Natural killer cell (primary cell): ENCODE data around the gene KRTAP5-6. TPM values are rescaled to one million over a fixed set of nuclear protein-coding genes. Genes with fewer than 3 reads are reported as not detected.
A peak's percentile ranks its signal among the peaks of the same experiment; 100 is the strongest.
"Not testable (repeated sequence)": the region's sequence is repeated elsewhere in the genome, so short reads cannot be mapped to it uniquely, and the experiment has no call there.

Source experiments
- ATAC-seq, 3 donors: fragments of 150-1000 bp in 2 of 3; fragments of 200-7000 bp in 1 of 3; cut with Tn5 transposase; 1 replicate in 1 of 3; 2 replicates in 2 of 3; pipeline ENCODE4 v1.10.0; 2021; ENCODE audit warnings: mild to moderate bottlenecking in 2 of 3, moderate library complexity in 2 of 3
- DNase-seq, 2 donors: peaks; one replicate each; pipeline versions ENCODE4 v3.0.0 to v3.0.0-alpha.2; 2013 to 2021; ENCODE audit warnings: mixed read lengths in 1 of 2
- H3K27ac ChIP-seq: one replicate; pipeline ENCODE4 v1.5.1; 2013; ENCODE audit warnings: mild to moderate bottlenecking, low read length
- H3K27me3 ChIP-seq: one replicate; pipeline ENCODE4 v1.6.1; 2013; ENCODE audit warnings: low read length; ENCODE audit not compliant: control insufficient read depth, insufficient read depth
- H3K36me3 ChIP-seq: one replicate; pipeline ENCODE4 v1.6.1; 2013; ENCODE audit warnings: low read length; ENCODE audit not compliant: control insufficient read depth, insufficient read depth
- H3K4me1 ChIP-seq: one replicate; pipeline ENCODE4 v1.6.1; 2013; ENCODE audit warnings: low read length; ENCODE audit not compliant: control insufficient read depth, insufficient read depth
- H3K4me3 ChIP-seq: one replicate; pipeline ENCODE4 v1.5.1; 2013; ENCODE audit warnings: low read length
- H3K9me3 ChIP-seq: one replicate; pipeline ENCODE4 v1.6.1; 2013; ENCODE audit warnings: low read length; ENCODE audit not compliant: control insufficient read depth, insufficient read depth
- H3K27ac Mint-ChIP-seq, 2 donors: one replicate each; pipeline ENCODE4 v1.8.0; 2022; ENCODE audit warnings: mild to moderate bottlenecking in 2 of 2, mixed read lengths in 2 of 2, moderate library complexity in 1 of 2
- H3K27me3 Mint-ChIP-seq, 2 donors: one replicate each; pipeline ENCODE4 v1.8.0; 2022; ENCODE audit warnings: low read depth in 2 of 2, mixed read lengths in 2 of 2
- H3K36me3 Mint-ChIP-seq: one replicate; pipeline ENCODE4 v1.8.0; 2022; ENCODE audit warnings: mixed read lengths
- H3K4me1 Mint-ChIP-seq, 2 donors: one replicate each; pipeline ENCODE4 v1.8.0; 2022; ENCODE audit warnings: mixed read lengths in 2 of 2
- H3K4me3 Mint-ChIP-seq: one replicate; pipeline ENCODE4 v1.8.0; 2022; ENCODE audit warnings: mild to moderate bottlenecking, moderate library complexity, mixed read lengths
- H3K9me3 Mint-ChIP-seq, 2 donors: one replicate each; pipeline ENCODE4 v1.8.0; 2022; ENCODE audit warnings: mixed read lengths in 2 of 2
- CTCF ChIP-seq: fragments of 200-600 bp; IDR thresholded peaks from one replicate; pipeline ENCODE4 v1.8.0; 2022; ENCODE audit warnings: antibody characterized with exemption
- WGBS: methylation state at CpG from one replicate; pipeline ENCODE4 v1.1.7; 2013; ENCODE audit warnings: missing lambda C conversion rate; ENCODE audit not compliant: insufficient coverage; 5-methylcytosine and 5-hydroxymethylcytosine counted together
- intact Hi-C: fragments of 100-400 bp; cut with micrococcal nuclease; formaldehyde crosslinking; loops from one replicate; pipeline ENCODE4 v1.14.2; 2022
- total RNA-seq, 4 donors: library from RNA; stranded (reverse); fragments of 120-200 nt in 1 of 4; gene quantifications; one replicate each; pipeline versions ENCODE4 v1.2.3 to v1.2.4, GENCODE V29; 2013 to 2022

KRTAP5-6 gene
- total RNA-seq, 3 donors from 2014 or later (not counting 1 experiment from before 2014, with no cell fraction given) = not detected

DNA sequence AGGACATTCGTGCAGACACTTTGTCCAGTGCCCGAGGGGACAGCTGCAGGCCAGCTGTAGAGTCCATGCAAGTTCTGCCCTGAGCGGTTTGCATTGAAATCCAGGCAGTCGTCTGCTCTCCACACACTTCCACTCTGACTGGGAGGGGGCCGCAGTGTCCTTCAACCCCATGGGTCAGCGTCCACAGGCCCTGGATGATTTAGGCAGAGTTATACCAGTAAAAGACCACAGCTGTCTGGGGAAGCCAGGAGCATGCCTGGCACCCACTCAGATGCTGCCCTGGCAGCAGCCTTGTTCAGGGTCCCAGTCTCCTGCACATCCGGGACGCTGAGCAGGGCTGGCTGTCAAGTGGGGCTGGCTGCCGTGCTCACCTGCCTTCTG is 40.9 kb upstream of the KRTAP5-6 start:
- peaks cover 8 to 39% of the 10 kb centered on the region in 2 donors for H3K27me3 Mint-ChIP-seq
- WGBS = 88% methylated on average over 9 of the region's 9 CpGs
- Histone ChIP-seq H3K36me3 (no peaks in the 10 kb centered on the region), H3K4me3 (no peak overlapping the region), H3K9me3 (no peaks in the 10 kb centered on the region), H3K27ac (no peak overlapping the region), H3K4me1 (peaks cover 32% of the 10 kb centered on the region), H3K27me3 (no peaks in the 10 kb centered on the region)
- no peak overlapping the region for H3K27ac Mint-ChIP-seq
- no peaks in the 10 kb centered on the region for H3K9me3 Mint-ChIP-seq
- DNase-seq (no peak), ATAC-seq (no peak)
- peaks cover 18 to 20% of the 10 kb centered on the region in 2 donors for H3K4me1 Mint-ChIP-seq
- intact Hi-C loops = no loop called here
- no peak overlapping the region for H3K4me3 Mint-ChIP-seq
- TF ChIP-seq CTCF = no peak
- peaks cover 6% of the 10 kb centered on the region for H3K36me3 Mint-ChIP-seq

DNA sequence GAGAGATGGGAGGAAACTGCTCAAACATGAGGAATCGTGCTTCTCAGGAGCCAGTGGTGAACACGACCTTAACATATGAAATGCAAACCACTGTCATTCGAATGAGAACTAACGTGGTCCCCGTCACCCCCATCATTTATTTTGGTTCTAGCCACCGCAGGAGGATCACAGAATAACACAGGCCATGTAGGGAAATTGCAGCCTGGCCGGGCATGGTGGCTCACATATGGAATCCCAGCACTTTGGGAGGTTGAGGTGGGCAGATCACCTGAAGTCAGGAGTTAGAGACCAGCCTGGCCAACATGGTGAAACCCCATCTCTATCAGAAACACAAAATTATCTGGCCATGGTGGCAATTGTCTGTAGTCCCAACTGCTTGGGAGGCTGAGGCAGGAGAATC is 40.3 kb upstream of the KRTAP5-6 start:
- H3K9me3 ChIP-seq = no peaks in the 10 kb centered on the region
- H3K36me3 ChIP-seq = no peaks in the 10 kb centered on the region
- DNase-seq (no peak), ATAC-seq (no peak)
- no peak overlapping the region for H3K27ac ChIP-seq
- H3K4me1 ChIP-seq = peaks cover 39% of the 10 kb centered on the region
- Mint-ChIP-seq H3K27ac (no peak overlapping the region), H3K4me1 (peaks cover 20 to 25% of the 10 kb centered on the region in 2 donors), H3K36me3 (peaks cover 6% of the 10 kb centered on the region), H3K9me3 (no peaks in the 10 kb centered on the region), H3K4me3 (no peak overlapping the region), H3K27me3 (peaks cover 8 to 36% of the 10 kb centered on the region in 2 donors)
- H3K4me3 ChIP-seq = no peak overlapping the region
- H3K27me3 ChIP-seq = no peaks in the 10 kb centered on the region
- no peak for TF ChIP-seq CTCF
- 79% methylated on average over 7 of the region's 7 CpGs for WGBS
- intact Hi-C loops = no loop called here

- Histone ChIP-seq H3K4me1 (peaks cover 50% of the 10 kb centered on the region), H3K27ac (no peak overlapping the region), H3K27me3 (no peaks in the 10 kb centered on the region), H3K4me3 (no peak overlapping the region), H3K36me3 (no peaks in the 10 kb centered on the region), H3K9me3 (no peaks in the 10 kb centered on the region)
- H3K4me1 Mint-ChIP-seq = peaks cover 32 to 40% of the 10 kb centered on the region in 2 donors
- H3K27me3 Mint-ChIP-seq = peaks cover 8 to 24% of the 10 kb centered on the region in 2 donors
- WGBS = 11% methylated on average over 14 of the region's 14 CpGs
- H3K4me3 Mint-ChIP-seq = peak overlapping the region; percentile 88
- ATAC-seq (no peak), DNase-seq (peak in 1 of 2 donors; percentile 31)
- H3K36me3 Mint-ChIP-seq = peaks cover 6% of the 10 kb centered on the region
- intact Hi-C loops = no loop called here
- H3K27ac Mint-ChIP-seq = peak overlapping the region; percentile 67 to 74
- no peak for TF ChIP-seq CTCF
- H3K9me3 Mint-ChIP-seq = no peaks in the 10 kb centered on the region
Observed at GRCh38 chr11:1659506-1659905, 37.5 kb upstream of the KRTAP5-6 start.

DNA sequence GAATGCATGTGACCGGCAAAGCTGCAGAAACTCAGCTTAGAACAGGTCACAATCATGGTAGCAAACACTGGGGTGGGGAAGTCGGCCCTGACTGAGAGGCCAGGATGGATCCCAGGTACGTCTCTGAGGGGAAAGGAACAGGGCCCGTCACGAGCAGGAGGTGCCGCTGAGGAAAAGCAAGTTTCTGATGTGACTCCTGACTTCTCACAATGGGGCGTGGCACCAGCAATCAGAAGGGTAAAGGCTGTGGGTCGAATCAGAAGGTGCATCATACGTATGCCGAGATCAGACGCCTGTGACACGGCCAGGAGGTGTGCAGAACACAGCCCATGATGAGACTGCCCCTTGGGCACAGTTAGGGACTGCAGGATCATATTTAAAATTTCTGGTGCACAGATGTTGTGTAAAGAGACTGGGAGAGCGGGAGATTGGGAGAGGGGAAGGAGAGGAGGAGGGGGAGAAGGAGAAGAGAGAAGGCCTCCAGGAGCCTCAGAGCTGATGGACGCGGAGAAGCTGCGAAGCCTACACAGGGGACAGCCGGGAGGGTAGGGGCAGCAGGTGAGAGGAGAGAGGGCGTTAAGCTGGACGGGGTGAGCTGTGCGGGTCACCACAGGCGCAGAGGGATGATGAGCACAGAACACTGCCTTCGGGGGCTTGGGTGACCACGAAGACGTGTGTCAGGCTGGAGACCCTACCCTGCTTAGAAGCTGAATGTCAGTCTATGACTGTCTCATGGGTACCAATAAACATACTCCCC is 36.7 kb upstream of the KRTAP5-6 start:
- H3K36me3 Mint-ChIP-seq = peaks cover 6% of the 10 kb centered on the region
- Histone ChIP-seq H3K27me3 (no peaks in the 10 kb centered on the region), H3K9me3 (no peaks in the 10 kb centered on the region), H3K4me3 (no peak overlapping the region), H3K27ac (no peak overlapping the region), H3K4me1 (peaks cover 50% of the 10 kb centered on the region), H3K36me3 (no peaks in the 10 kb centered on the region)
- ATAC-seq = no peak
- peak overlapping the region; percentile 67 to 74 for H3K27ac Mint-ChIP-seq
- H3K27me3 Mint-ChIP-seq = peaks cover 8 to 21% of the 10 kb centered on the region in 2 donors
- intact Hi-C loops = no loop called here
- no peak for TF ChIP-seq CTCF
- no peak for DNase-seq
- H3K4me3 Mint-ChIP-seq = peak overlapping the region; percentile 88
- H3K4me1 Mint-ChIP-seq = peaks cover 32 to 40% of the 10 kb centered on the region in 2 donors
- H3K9me3 Mint-ChIP-seq = no peaks in the 10 kb centered on the region
- 82% methylated on average over 24 of the region's 24 CpGs for WGBS

GRCh38 chr11:1661454-1662269 is 35.3 kb upstream of the KRTAP5-6 start:
- ATAC-seq (peak; percentile 58 to 66 (median 62)), DNase-seq (peak in 1 of 2 donors; percentile 44)
- not testable (repeated sequence) for H3K4me3 ChIP-seq, H3K36me3 Mint-ChIP-seq, H3K9me3 ChIP-seq, H3K27me3 ChIP-seq, H3K27ac ChIP-seq, H3K9me3 Mint-ChIP-seq, H3K36me3 ChIP-seq
- peaks cover 8 to 23% of the 10 kb centered on the region in 2 donors for H3K27me3 Mint-ChIP-seq
- peaks cover 50% of the 10 kb centered on the region for H3K4me1 ChIP-seq
- intact Hi-C loops = loop anchor here (2.0 kb wide), 1 partner anchor 29 kb away; no protein-coding TSS in a partner anchor
- peak overlapping the region; percentile 65 for H3K4me3 Mint-ChIP-seq
- H3K27ac Mint-ChIP-seq = peak overlapping the region; percentile 61 to 83
- WGBS = 10% methylated on average over 10 of the region's 25 CpGs
- peaks cover 32 to 40% of the 10 kb centered on the region in 2 donors for H3K4me1 Mint-ChIP-seq
